ENCODE data around the gene ITPRIPL1.

DNA sequence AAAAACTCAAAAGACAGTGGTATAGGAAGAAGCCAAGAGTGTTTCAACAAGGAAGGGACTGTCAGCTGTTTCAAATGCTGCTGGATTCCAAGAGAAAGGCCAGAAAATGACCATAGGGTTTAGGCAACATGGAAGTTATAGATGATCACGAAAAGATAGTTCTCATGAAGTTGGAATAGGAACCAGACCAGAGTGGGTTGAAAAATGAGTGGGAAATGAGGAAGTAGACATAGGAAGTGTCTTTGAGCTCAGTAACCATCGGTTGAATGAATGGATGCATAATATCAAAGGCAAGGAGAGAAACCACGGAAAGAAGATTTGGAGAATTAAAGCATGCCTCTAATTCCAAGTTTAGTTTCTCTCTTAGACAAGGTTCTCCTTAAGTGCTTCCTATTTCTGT is 11.8 kb downstream of the ITPRIPL1 start:
- TF ChIP-seq, protein P1, sequence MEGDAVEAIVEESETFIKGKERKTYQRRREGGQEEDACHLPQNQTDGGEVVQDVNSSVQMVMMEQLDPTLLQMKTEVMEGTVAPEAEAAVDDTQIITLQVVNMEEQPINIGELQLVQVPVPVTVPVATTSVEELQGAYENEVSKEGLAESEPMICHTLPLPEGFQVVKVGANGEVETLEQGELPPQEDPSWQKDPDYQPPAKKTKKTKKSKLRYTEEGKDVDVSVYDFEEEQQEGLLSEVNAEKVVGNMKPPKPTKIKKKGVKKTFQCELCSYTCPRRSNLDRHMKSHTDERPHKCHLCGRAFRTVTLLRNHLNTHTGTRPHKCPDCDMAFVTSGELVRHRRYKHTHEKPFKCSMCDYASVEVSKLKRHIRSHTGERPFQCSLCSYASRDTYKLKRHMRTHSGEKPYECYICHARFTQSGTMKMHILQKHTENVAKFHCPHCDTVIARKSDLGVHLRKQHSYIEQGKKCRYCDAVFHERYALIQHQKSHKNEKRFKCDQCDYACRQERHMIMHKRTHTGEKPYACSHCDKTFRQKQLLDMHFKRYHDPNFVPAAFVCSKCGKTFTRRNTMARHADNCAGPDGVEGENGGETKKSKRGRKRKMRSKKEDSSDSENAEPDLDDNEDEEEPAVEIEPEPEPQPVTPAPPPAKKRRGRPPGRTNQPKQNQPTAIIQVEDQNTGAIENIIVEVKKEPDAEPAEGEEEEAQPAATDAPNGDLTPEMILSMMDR (IDR thresholded peaks at IDR 0.05) = no peak
- TF ChIP-seq EP300 (IDR thresholded peaks at IDR 0.05) (no peak), POLR2A (IDR thresholded peaks at IDR 0.05) (no peak)

Measured in ovary (tissue), 3 donors.